Measurements from ENCODE around the gene COPG1.

Gene COPG1

GRCh38 chr3:129207479-129207878 lies 41.9 kb upstream of the COPG1 start:
- ATAC-seq, result no peak

GRCh38 chr3:129211345-129211744 lies 38.1 kb upstream of the COPG1 start:
- no peak for TF ChIP-seq TSHZ2 (CRISPR knock-in tag; IDR thresholded peaks at IDR 0.05)
- TF ChIP-seq ZNF8 (CRISPR knock-in tag; IDR thresholded peaks at IDR 0.05), result no peak
- no peak for TF ChIP-seq ZNF70 (CRISPR knock-in tag; IDR thresholded peaks at IDR 0.05)
- TF ChIP-seq TOX (CRISPR knock-in tag; IDR thresholded peaks at IDR 0.05; ENCODE audit: borderline replicate concordance), result no peak
- no peak for TF ChIP-seq TCF4 (CRISPR knock-in tag; IDR thresholded peaks at IDR 0.05; ENCODE audit: borderline replicate concordance)
- no peak for TF ChIP-seq ARNTL (CRISPR knock-in tag; IDR thresholded peaks at IDR 0.05; ENCODE audit: borderline replicate concordance, low read depth)
- no peak for TF ChIP-seq CSDC2 (CRISPR knock-in tag; IDR thresholded peaks at IDR 0.05)
- TF ChIP-seq ISL1 (CRISPR knock-in tag; IDR thresholded peaks at IDR 0.05), result no peak
- TF ChIP-seq ZFP3 (CRISPR knock-in tag; IDR thresholded peaks at IDR 0.05), result no peak
- TF ChIP-seq OSR1 (CRISPR knock-in tag; IDR thresholded peaks at IDR 0.05), result no peak
- TF ChIP-seq SNAI2 (CRISPR knock-in tag; IDR thresholded peaks at IDR 0.05), result no peak
- TF ChIP-seq ESRRG (CRISPR knock-in tag; IDR thresholded peaks at IDR 0.05), result no peak
- TF ChIP-seq ZNF565 (CRISPR knock-in tag; conservative IDR thresholded peaks at IDR 0.05; ENCODE audit: low read depth), result no peak
- TF ChIP-seq BACH2 (CRISPR knock-in tag; IDR thresholded peaks at IDR 0.05; ENCODE audit: borderline replicate concordance), result no peak
- no peak for ATAC-seq

More at GRCh38 chr3:129207479-129207878, 41.9 kb upstream of the COPG1 start:
- TF ChIP-seq TOX (CRISPR knock-in tag; IDR thresholded peaks at IDR 0.05; ENCODE audit: borderline replicate concordance) (no peak), CSDC2 (CRISPR knock-in tag; IDR thresholded peaks at IDR 0.05) (no peak), ISL1 (CRISPR knock-in tag; IDR thresholded peaks at IDR 0.05) (no peak), PPARA (CRISPR knock-in tag; IDR thresholded peaks at IDR 0.05; ENCODE audit: borderline replicate concordance) (no peak), ZNF8 (CRISPR knock-in tag; IDR thresholded peaks at IDR 0.05) (no peak), ZNF565 (CRISPR knock-in tag; conservative IDR thresholded peaks at IDR 0.05; ENCODE audit: low read depth) (no peak)

GRCh38 chr3:129211772-129212171 lies 37.6 kb upstream of the COPG1 start:
- TF ChIP-seq BACH2 (CRISPR knock-in tag; IDR thresholded peaks at IDR 0.05; ENCODE audit: borderline replicate concordance) (no peak), TSHZ2 (CRISPR knock-in tag; IDR thresholded peaks at IDR 0.05) (no peak), CSDC2 (CRISPR knock-in tag; IDR thresholded peaks at IDR 0.05) (no peak), OSR1 (CRISPR knock-in tag; IDR thresholded peaks at IDR 0.05) (0 out of 2 replicates have a peak, but pooled peaks have one; percentile 56), ARNTL (CRISPR knock-in tag; IDR thresholded peaks at IDR 0.05; ENCODE audit: borderline replicate concordance, low read depth) (no peak), ZFP30 (CRISPR knock-in tag; IDR thresholded peaks at IDR 0.05) (no peak)
- peak; percentile 93 for ATAC-seq

- no peak for TF ChIP-seq GLIS3 (CRISPR knock-in tag; IDR thresholded peaks at IDR 0.05)
- TF ChIP-seq ZNF70 (CRISPR knock-in tag; IDR thresholded peaks at IDR 0.05), result no peak
- TF ChIP-seq ZC3H10 (CRISPR knock-in tag; IDR thresholded peaks at IDR 0.05), result no peak
- TF ChIP-seq ISL1 (CRISPR knock-in tag; IDR thresholded peaks at IDR 0.05), result no peak
- no peak for TF ChIP-seq PATZ1 (CRISPR knock-in tag; IDR thresholded peaks at IDR 0.05; ENCODE audit: borderline replicate concordance)
- TF ChIP-seq POU6F1 (CRISPR knock-in tag; IDR thresholded peaks at IDR 0.05; ENCODE audit: borderline replicate concordance, low read depth), result no peak
- no peak for TF ChIP-seq ESRRG (CRISPR knock-in tag; IDR thresholded peaks at IDR 0.05)
- no peak for TF ChIP-seq TCF4 (CRISPR knock-in tag; IDR thresholded peaks at IDR 0.05; ENCODE audit: borderline replicate concordance)
- TF ChIP-seq OSR1 (CRISPR knock-in tag; IDR thresholded peaks at IDR 0.05), result no peak
- no peak for TF ChIP-seq SNAI2 (CRISPR knock-in tag; IDR thresholded peaks at IDR 0.05)
- TF ChIP-seq ZNF8 (CRISPR knock-in tag; IDR thresholded peaks at IDR 0.05), result no peak
- no peak for ATAC-seq
Observed at GRCh38 chr3:129213238-129213637, 36.2 kb upstream of the COPG1 start.

Measured in SK-N-SH treated with all-trans-retinoic acid at 6 μM for 48 hours (cell line).